Endometrium (tissue), 2 donors: Measurements from ENCODE around the gene ZNF107.
"Not testable (repeated sequence)": the region's sequence is repeated elsewhere in the genome, so short reads cannot be mapped to it uniquely, and the experiment has no call there.

Experiments
- FAIRE-seq: peaks from 2 replicates; lab custom pipeline; 2012; peaks lifted over from hg19 to GRCh38; lab: Jason Lieb, UNC
- donor health status: control.
- donor health status: control.

The ZNF107 gene

GRCh38 chr7:64651203-64651602 lies 14.7 kb upstream of the ZNF107 start:
- no peak for FAIRE-seq

GRCh38 chr7:64651632-64652165 lies 14.2 kb upstream of the ZNF107 start:
- FAIRE-seq, result no peak

GRCh38 chr7:64653721-64654401 lies 12.1 kb upstream of the ZNF107 start:
- no peak for FAIRE-seq

GRCh38 chr7:64654796-64655548 lies 11.0 kb upstream of the ZNF107 start:
- no peak for FAIRE-seq

- no peak for FAIRE-seq
Observed at GRCh38 chr7:64655811-64656210, 10.1 kb upstream of the ZNF107 start.

- no peak for FAIRE-seq
Observed at GRCh38 chr7:64656489-64656888, 9.4 kb upstream of the ZNF107 start.

- FAIRE-seq, result not testable (repeated sequence)
Observed at GRCh38 chr7:64662091-64662490, 3.8 kb upstream of the ZNF107 start.

- FAIRE-seq, result no peak
Observed at GRCh38 chr7:64666663-64667050, 724 bp downstream of the ZNF107 start.

- FAIRE-seq, result no peak
Observed at GRCh38 chr7:64667311-64667710, 1.4 kb downstream of the ZNF107 start.

- no peak for FAIRE-seq
Observed at GRCh38 chr7:64672414-64672813, 6.5 kb downstream of the ZNF107 start.

GRCh38 chr7:64685091-64685490 lies 19.2 kb downstream of the ZNF107 start:
- FAIRE-seq, result no peak

GRCh38 chr7:64685741-64686140 lies 19.8 kb downstream of the ZNF107 start:
- no peak for FAIRE-seq

- FAIRE-seq, result no peak
Observed at GRCh38 chr7:64686493-64687184, 20.7 kb downstream of the ZNF107 start.

GRCh38 chr7:64687249-64687648 lies 21.3 kb downstream of the ZNF107 start:
- no peak for FAIRE-seq

- no peak for FAIRE-seq
Observed at GRCh38 chr7:64688988-64689387, 23.1 kb downstream of the ZNF107 start.

GRCh38 chr7:64691831-64692230 lies 25.9 kb downstream of the ZNF107 start:
- no peak for FAIRE-seq

- not testable (repeated sequence) for FAIRE-seq
Observed at GRCh38 chr7:64697863-64698262, 31.9 kb downstream of the ZNF107 start.

GRCh38 chr7:64706625-64707292 lies 40.8 kb downstream of the ZNF107 start:
- no peak for FAIRE-seq

- not testable (repeated sequence) for FAIRE-seq
Observed at GRCh38 chr7:64717896-64718295, 52.0 kb downstream of the ZNF107 start.

GRCh38 chr7:64729089-64729848 lies 63.3 kb downstream of the ZNF107 start:
- no peak for FAIRE-seq

GRCh38 chr7:64733550-64734240 lies 67.8 kb downstream of the ZNF107 start:
- no peak for FAIRE-seq
